Loucy (cell line): ENCODE results near the gene SND1.

ENCODE experiments used
- H2AFZ ChIP-seq: fragments of 200-600 bp; sonication (generic); 2 replicates; pipeline ENCODE4 v1.6.0; 2016; ENCODE audit warnings: antibody characterized with exemption, mild to moderate bottlenecking, low read length, moderate library complexity
- H3F3A ChIP-seq: fragments of 200-600 bp; 2 replicates; pipeline ENCODE4 v1.6.0; 2016; ENCODE audit warnings: antibody characterized with exemption, low read depth, mild to moderate bottlenecking
- H3K27me3 ChIP-seq: fragments of 200-600 bp; sonication (generic); 2 replicates; pipeline ENCODE4 v1.6.1; 2014; ENCODE audit warnings: low read length, mild to moderate bottlenecking; ENCODE audit not compliant: insufficient read depth, poor library complexity, severe bottlenecking
- H3K36me3 ChIP-seq: fragments of 200-600 bp; sonication (generic); 2 replicates; pipeline ENCODE4 v1.6.1; 2016; ENCODE audit warnings: low read length; ENCODE audit not compliant: insufficient read depth
- H3K4me1 ChIP-seq: fragments of 200-600 bp; sonication (generic); 2 replicates; pipeline ENCODE4 v1.5.1; 2014; ENCODE audit warnings: low read length, mild to moderate bottlenecking; ENCODE audit not compliant: insufficient read depth, poor library complexity, severe bottlenecking
- H3K4me2 ChIP-seq: fragments of 200-600 bp; sonication (generic); 2 replicates; pipeline ENCODE4 v1.6.0; 2014; ENCODE audit warnings: antibody characterized with exemption, low read length, low read depth, mild to moderate bottlenecking; ENCODE audit not compliant: poor library complexity, severe bottlenecking
- H3K4me3 ChIP-seq: fragments of 200-600 bp; sonication (generic); 2 replicates; pipeline ENCODE4 v1.5.1; 2014; ENCODE audit warnings: low read length, mild to moderate bottlenecking, mixed read lengths; ENCODE audit not compliant: poor library complexity, severe bottlenecking
- H3K79me2 ChIP-seq: fragments of 200-600 bp; sonication (generic); 2 replicates; pipeline ENCODE4 v1.6.1; 2014; ENCODE audit warnings: low read length; ENCODE audit not compliant: insufficient read depth
- H3K9ac ChIP-seq: fragments of 200-600 bp; sonication (generic); 2 replicates; pipeline ENCODE4 v1.6.0; 2014; ENCODE audit warnings: mild to moderate bottlenecking, low read depth, low read length, moderate library complexity; ENCODE audit not compliant: poor library complexity, severe bottlenecking
- H3K9me2 ChIP-seq: fragments of 200-600 bp; sonication (generic); replicated peaks from 2 replicates; pipeline ENCODE4 v1.6.1; 2016; ENCODE audit warnings: low read depth, low read length, mixed read lengths
- H3K9me3 ChIP-seq: fragments of 200-600 bp; sonication (generic); 2 replicates; pipeline ENCODE4 v1.6.1; 2014; ENCODE audit warnings: mild to moderate bottlenecking, antibody characterized with exemption, low read length, low read depth; ENCODE audit not compliant: insufficient read depth
- H4K20me1 ChIP-seq: fragments of 200-600 bp; sonication (generic); 2 replicates; pipeline ENCODE4 v1.6.0; 2014; ENCODE audit warnings: antibody characterized with exemption, low read length, mild to moderate bottlenecking; ENCODE audit not compliant: insufficient read depth, poor library complexity, severe bottlenecking
- CTCF ChIP-seq: fragments of 200-600 bp; sonication (generic); conservative IDR thresholded peaks from 2 replicates; pipeline ENCODE4 v1.5.1; 2014; ENCODE audit warnings: mild to moderate bottlenecking, antibody characterized with exemption, low read length
- EZH2phosphoT487 ChIP-seq: fragments of 200-600 bp; IDR thresholded peaks from 2 replicates; pipeline ENCODE4 v1.6.1; 2018; ENCODE audit warnings: antibody characterized with exemption, mild to moderate bottlenecking, moderate library complexity, borderline replicate concordance

Gene SND1

GRCh38 chr7:127845522-127846214, 193.7 kb downstream of the SND1 start:
- Histone ChIP-seq H3K4me1 (peaks cover 39% of the 10 kb centered on the region), H3F3A (no peaks in the 10 kb centered on the region), H3K4me3 (no peak overlapping the region), H3K9me2 (no peaks in the 10 kb centered on the region), H2AFZ (no peak overlapping the region), H3K9me3 (no peaks in the 10 kb centered on the region), H3K9ac (no peak overlapping the region), H3K36me3 (peaks cover 28% of the 10 kb centered on the region), H3K4me2 (no peak overlapping the region), H3K27me3 (no peaks in the 10 kb centered on the region), H3K79me2 (0 out of 2 replicates have a peak, but pooled peaks cover under 1% of the 10 kb centered on the region), H4K20me1 (peaks cover 10% of the 10 kb centered on the region)
- TF ChIP-seq EZH2phosphoT487, result no peak
- no peak for TF ChIP-seq CTCF

- Histone ChIP-seq H3K27me3 (no peaks in the 10 kb centered on the region), H3K9ac (no peak overlapping the region), H3K79me2 (no peaks in the 10 kb centered on the region), H3K4me3 (no peak overlapping the region), H3F3A (no peaks in the 10 kb centered on the region), H3K9me3 (no peaks in the 10 kb centered on the region), H2AFZ (no peak overlapping the region), H4K20me1 (peaks cover 7% of the 10 kb centered on the region), H3K4me1 (peaks cover 31% of the 10 kb centered on the region), H3K9me2 (no peaks in the 10 kb centered on the region), H3K4me2 (no peak overlapping the region), H3K36me3 (peaks cover 34% of the 10 kb centered on the region)
- TF ChIP-seq CTCF, result no peak
Observed at GRCh38 chr7:127847641-127848040, 195.6 kb downstream of the SND1 start.

GRCh38 chr7:127848241-127848640, 196.2 kb downstream of the SND1 start:
- Histone ChIP-seq H4K20me1 (peaks cover 7% of the 10 kb centered on the region), H3K9me3 (no peaks in the 10 kb centered on the region), H2AFZ (no peak overlapping the region), H3K4me1 (peaks cover 31% of the 10 kb centered on the region), H3K36me3 (peaks cover 29% of the 10 kb centered on the region), H3K79me2 (no peaks in the 10 kb centered on the region), H3K4me3 (no peak overlapping the region), H3F3A (no peaks in the 10 kb centered on the region), H3K27me3 (no peaks in the 10 kb centered on the region), H3K4me2 (no peak overlapping the region), H3K9ac (no peak overlapping the region), H3K9me2 (no peaks in the 10 kb centered on the region)
- no peak for TF ChIP-seq EZH2phosphoT487
- no peak for TF ChIP-seq CTCF
